H9 (cell line): Measurements from ENCODE around the gene SNAP25. TPM values are rescaled to one million over a fixed set of nuclear protein-coding genes. Genes with fewer than 3 reads are reported as not detected.
A peak's percentile ranks its signal among the peaks of the same experiment; 100 is the strongest.

Experiments
- DNase-seq: peaks from one replicate; pipeline ENCODE4 v3.0.0-alpha.2; 2017
- H2AFZ ChIP-seq: one replicate; pipeline ENCODE4 v1.6.1; 2013; ENCODE audit warnings: mild to moderate bottlenecking, low read length, control low read depth, moderate library complexity
- H2AK5ac ChIP-seq: 2 replicates; pipeline ENCODE4 v1.6.1; 2013; ENCODE audit warnings: low read length, control low read depth, mixed read lengths; ENCODE audit not compliant: insufficient read length
- H2BK120ac ChIP-seq: one replicate; pipeline ENCODE4 v1.6.1; 2013; ENCODE audit warnings: low read depth, mild to moderate bottlenecking, low read length, control low read depth, inconsistent platforms; ENCODE audit not compliant: poor library complexity, severe bottlenecking
- H2BK12ac ChIP-seq: 2 replicates; pipeline ENCODE4 v1.6.1; 2013; ENCODE audit warnings: low read length, control low read depth, mixed read lengths, low read depth; ENCODE audit not compliant: insufficient read length
- H2BK15ac ChIP-seq: 2 replicates; pipeline ENCODE4 v1.6.1; 2013; ENCODE audit warnings: low read depth, low read length, control low read depth
- H2BK20ac ChIP-seq: one replicate; pipeline ENCODE4 v1.6.1; 2013; ENCODE audit warnings: low read depth, mild to moderate bottlenecking, low read length, control low read depth, inconsistent platforms; ENCODE audit not compliant: poor library complexity, severe bottlenecking
- H2BK5ac ChIP-seq: 2 replicates; pipeline ENCODE4 v1.6.1; 2013; ENCODE audit warnings: low read length, control low read depth, mixed read lengths; ENCODE audit not compliant: insufficient read length
- H3K14ac ChIP-seq: 2 replicates; pipeline ENCODE4 v1.6.1; 2013; ENCODE audit warnings: low read length, control low read depth; ENCODE audit not compliant: insufficient read depth
- H3K18ac ChIP-seq: 2 replicates; pipeline ENCODE4 v1.6.1; 2013; ENCODE audit warnings: low read depth, mild to moderate bottlenecking, mixed read lengths, low read length, control low read depth; ENCODE audit not compliant: insufficient read length
- H3K23ac ChIP-seq: 2 replicates; pipeline ENCODE4 v1.6.1; 2013; ENCODE audit warnings: low read length, control low read depth, mixed read lengths, low read depth; ENCODE audit not compliant: insufficient read length
- H3K23me2 ChIP-seq: 2 replicates; pipeline ENCODE4 v1.6.1; 2013; ENCODE audit warnings: low read depth, mild to moderate bottlenecking, mixed read lengths, low read length, control low read depth; ENCODE audit not compliant: insufficient read length, poor library complexity, severe bottlenecking
- H3K27ac ChIP-seq: 2 replicates; pipeline ENCODE4 v1.5.1; 2013; ENCODE audit warnings: low read length, control low read depth, mixed read lengths, low read depth; ENCODE audit not compliant: insufficient read length
- H3K27me3 ChIP-seq: 2 replicates; pipeline ENCODE4 v1.6.1; 2013; ENCODE audit warnings: low read length, control low read depth, inconsistent platforms; ENCODE audit not compliant: insufficient read depth
- H3K4ac ChIP-seq: 2 replicates; pipeline ENCODE4 v1.6.1; 2013; ENCODE audit warnings: low read depth, mild to moderate bottlenecking, control low read depth, inconsistent platforms, low read length, moderate library complexity
- H3K4me1 ChIP-seq: 2 replicates; pipeline ENCODE4 v1.6.1; 2013; ENCODE audit warnings: low read length, control low read depth, inconsistent platforms; ENCODE audit not compliant: insufficient read depth
- H3K4me2 ChIP-seq: 2 replicates; pipeline ENCODE4 v1.6.1; 2013; ENCODE audit warnings: low read length, control low read depth, mixed read lengths; ENCODE audit not compliant: insufficient read length, insufficient read depth
- H3K56ac ChIP-seq: 2 replicates; pipeline ENCODE4 v1.6.1; 2013; ENCODE audit warnings: low read depth, mild to moderate bottlenecking, mixed read lengths, low read length, control low read depth; ENCODE audit not compliant: insufficient read length
- H3K79me1 ChIP-seq: 2 replicates; pipeline ENCODE4 v1.6.1; 2013; ENCODE audit warnings: low read depth, mild to moderate bottlenecking, moderate library complexity, low read length, control low read depth, inconsistent platforms; ENCODE audit not compliant: insufficient read depth, poor library complexity, severe bottlenecking
- H3K79me2 ChIP-seq: 2 replicates; pipeline ENCODE4 v1.6.1; 2013; ENCODE audit warnings: low read length, control low read depth, inconsistent platforms; ENCODE audit not compliant: insufficient read depth
- H3K9ac ChIP-seq: 2 replicates; pipeline ENCODE4 v1.6.1; 2013; ENCODE audit warnings: low read length, control low read depth, mixed read lengths; ENCODE audit not compliant: insufficient read length; ENCODE audit errors: extremely low read depth
- H3K9me3 ChIP-seq: one replicate; pipeline ENCODE4 v1.6.1; 2013; ENCODE audit warnings: low read depth, low read length, inconsistent platforms; ENCODE audit not compliant: control insufficient read depth
- H3T11ph ChIP-seq: one replicate; pipeline ENCODE4 v1.6.1; 2013; ENCODE audit warnings: mild to moderate bottlenecking, low read length, control low read depth, inconsistent platforms
- H4K20me1 ChIP-seq: one replicate; pipeline ENCODE4 v1.6.1; 2013; ENCODE audit not compliant: control insufficient read depth, insufficient read length, insufficient read depth
- H4K5ac ChIP-seq: 2 replicates; pipeline ENCODE4 v1.6.1; 2013; ENCODE audit warnings: low read depth, mild to moderate bottlenecking, mixed read lengths, low read length, control low read depth; ENCODE audit not compliant: insufficient read length
- H4K8ac ChIP-seq: replicated peaks from 2 replicates; pipeline ENCODE4 v1.6.1; 2013; ENCODE audit warnings: low read length, control low read depth, mixed read lengths, low read depth; ENCODE audit not compliant: insufficient read length
- H4K91ac ChIP-seq: 2 replicates; pipeline ENCODE4 v1.6.1; 2013; ENCODE audit warnings: low read depth, mild to moderate bottlenecking, moderate library complexity, mixed read lengths, low read length, control low read depth; ENCODE audit not compliant: insufficient read length
- H3K27ac Mint-ChIP-seq, 3 experiments: 2 replicates in 2 of 3; 3 replicates in 1 of 3; pipeline ENCODE4 v1.8.0; 2020 to 2021; ENCODE audit warnings: mixed read lengths in 3 of 3, mild to moderate bottlenecking in 1 of 3, moderate library complexity in 1 of 3
- H3K27me3 Mint-ChIP-seq: 2 replicates; pipeline ENCODE4 v1.8.0; 2021; ENCODE audit warnings: low read depth, mild to moderate bottlenecking, moderate library complexity, mixed read lengths
- H3K36me3 Mint-ChIP-seq, 3 experiments: 2 replicates in 2 of 3; 3 replicates in 1 of 3; pipeline ENCODE4 v1.8.0; 2020 to 2021; ENCODE audit warnings: low read depth in 3 of 3, mixed read lengths in 3 of 3; ENCODE audit not compliant: insufficient read depth in 1 of 3
- H3K4me1 Mint-ChIP-seq, 2 experiments: 2 replicates each; pipeline ENCODE4 v1.8.0; 2020; ENCODE audit warnings: mixed read lengths in 2 of 2
- H3K4me3 Mint-ChIP-seq, 2 experiments: 2 replicates in 1 of 2; 3 replicates in 1 of 2; pipeline ENCODE4 v1.8.0; 2020 to 2021; ENCODE audit warnings: mild to moderate bottlenecking in 2 of 2, mixed read lengths in 2 of 2, moderate library complexity in 1 of 2
- H3K9me3 Mint-ChIP-seq, 2 experiments: 2 replicates in 1 of 2; 3 replicates in 1 of 2; pipeline ENCODE4 v1.8.0; 2020; ENCODE audit warnings: mild to moderate bottlenecking in 2 of 2, mixed read lengths in 2 of 2, moderate library complexity in 1 of 2
- WGBS: extraction: QIAGEN DNeasy Blood & Tissue Kit; methylation state at CpG from one replicate; pipeline ENCODE4 v1.1.7; 2013; ENCODE audit warnings: missing lambda C conversion rate, low lambda C conversion rate, mixed read lengths; ENCODE audit not compliant: insufficient read length; ENCODE audit errors: extremely low coverage; 5-methylcytosine and 5-hydroxymethylcytosine counted together
- long read RNA-seq: library from polyadenylated mRNA; unstranded; transcript quantifications from one replicate; pipeline ENCODE4 v2.0.0, GENCODE V29; 2020
- total RNA-seq: library from RNA; stranded (reverse); gene quantifications from 2 replicates; pipeline ENCODE4 v1.2.1, GENCODE V29; 2021
- TF ChIP-seq, protein P1 (sequence below): fragments of 200-600 bp; sonication (generic); conservative IDR thresholded peaks from 3 replicates; pipeline ENCODE4 v1.8.0; 2021; ENCODE audit warnings: antibody characterized with exemption, mild to moderate bottlenecking

SNAP25 gene
- total RNA-seq, result 0.13 and 0.35 TPM in 2 replicates
- long read RNA-seq, transcript SNAP25-202 (8 exons, 2,050 nt), result major isoform, 6 of 6 reads
- long read RNA-seq, partial matches to known transcripts, result 0 of 6 reads
- long read RNA-seq, other reads (novel, unspliced or antisense), result 0 of 6 reads

DNA sequence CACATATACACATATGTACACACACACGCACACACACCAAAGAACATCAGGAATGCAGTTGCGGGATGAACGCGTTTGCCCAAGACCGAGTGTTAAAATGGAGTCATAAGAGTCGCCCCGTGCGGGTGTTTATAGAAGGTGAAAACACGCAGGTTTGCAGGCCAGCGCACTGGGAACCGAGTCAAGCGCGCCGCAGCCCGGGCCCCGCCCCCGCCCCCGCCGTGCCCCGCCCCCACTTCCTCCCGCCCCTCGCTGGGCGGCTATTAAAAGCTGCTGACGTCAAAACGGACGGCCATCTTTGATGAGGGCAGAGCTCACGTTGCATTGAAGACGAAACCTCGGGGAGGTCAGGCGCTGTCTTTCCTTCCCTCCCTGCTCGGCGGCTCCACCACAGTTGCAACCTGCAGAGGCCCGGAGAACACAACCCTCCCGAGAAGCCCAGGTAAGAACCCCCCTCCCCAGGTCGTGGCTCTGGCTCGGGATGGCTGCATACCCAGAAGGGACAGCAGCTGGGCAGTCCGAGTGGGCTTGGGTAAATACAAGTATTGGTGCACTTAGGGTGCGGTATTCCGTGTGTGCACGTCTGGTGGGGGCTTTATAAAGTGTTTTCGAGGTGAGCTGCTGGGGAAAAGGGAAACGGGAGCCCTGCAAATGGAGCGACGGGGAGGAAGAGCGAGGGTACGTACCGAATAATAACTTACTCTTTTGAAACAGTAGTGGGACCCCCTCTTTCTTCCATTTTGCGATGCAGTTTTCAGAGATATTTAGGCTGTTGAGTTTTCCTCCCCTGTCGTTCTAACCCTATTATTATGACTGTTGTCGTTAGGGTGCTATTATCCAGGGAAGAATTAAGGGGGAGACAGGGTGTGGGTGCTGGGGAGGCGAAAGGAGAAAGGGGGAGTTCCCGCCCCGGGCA is at the start of gene SNAP25:
SNAP25 (plus strand) TSS at position 295 of the 916 bp plus-strand sequence. CDS start 56,662 bp downstream, outside the sequence.
- WGBS, result no CpG with 5 or more reads among the region's 53 CpGs
- H3K36me3 Mint-ChIP-seq, result no peaks in the 10 kb centered on the region
- H3K23me2 ChIP-seq, result peaks cover 13% of the 10 kb centered on the region
- no peaks in the 10 kb centered on the region for H3K9me3 Mint-ChIP-seq
- H3K27ac Mint-ChIP-seq, result peak within 1 kb of the TSS; percentile 36 to 73 (median 50); a peak in 5 of 7 replicates
- peak; percentile 90 for DNase-seq
- H3K27me3 Mint-ChIP-seq, result peaks cover 63% of the 10 kb centered on the region
- H2BK5ac ChIP-seq, result no peak within 1 kb of the TSS
- H3K9ac ChIP-seq, result no peak within 1 kb of the TSS
- no peak within 1 kb of the TSS for H2AK5ac ChIP-seq
- no peak within 1 kb of the TSS for H2BK120ac ChIP-seq
- H3T11ph ChIP-seq, result no peak within 1 kb of the TSS
- no peaks in the 10 kb centered on the region for H3K79me2 ChIP-seq
- H4K91ac ChIP-seq, result no peak within 1 kb of the TSS
- H3K4me2 ChIP-seq, result peak within 1 kb of the TSS; percentile 83
- no peaks in the 10 kb centered on the region for H3K9me3 ChIP-seq
- H2BK15ac ChIP-seq, result no peak within 1 kb of the TSS
- H3K4me1 ChIP-seq, result 0 out of 2 replicates have a peak, but pooled peaks cover 2% of the 10 kb centered on the region
- H3K56ac ChIP-seq, result no peak within 1 kb of the TSS
- TF ChIP-seq, protein P1, sequence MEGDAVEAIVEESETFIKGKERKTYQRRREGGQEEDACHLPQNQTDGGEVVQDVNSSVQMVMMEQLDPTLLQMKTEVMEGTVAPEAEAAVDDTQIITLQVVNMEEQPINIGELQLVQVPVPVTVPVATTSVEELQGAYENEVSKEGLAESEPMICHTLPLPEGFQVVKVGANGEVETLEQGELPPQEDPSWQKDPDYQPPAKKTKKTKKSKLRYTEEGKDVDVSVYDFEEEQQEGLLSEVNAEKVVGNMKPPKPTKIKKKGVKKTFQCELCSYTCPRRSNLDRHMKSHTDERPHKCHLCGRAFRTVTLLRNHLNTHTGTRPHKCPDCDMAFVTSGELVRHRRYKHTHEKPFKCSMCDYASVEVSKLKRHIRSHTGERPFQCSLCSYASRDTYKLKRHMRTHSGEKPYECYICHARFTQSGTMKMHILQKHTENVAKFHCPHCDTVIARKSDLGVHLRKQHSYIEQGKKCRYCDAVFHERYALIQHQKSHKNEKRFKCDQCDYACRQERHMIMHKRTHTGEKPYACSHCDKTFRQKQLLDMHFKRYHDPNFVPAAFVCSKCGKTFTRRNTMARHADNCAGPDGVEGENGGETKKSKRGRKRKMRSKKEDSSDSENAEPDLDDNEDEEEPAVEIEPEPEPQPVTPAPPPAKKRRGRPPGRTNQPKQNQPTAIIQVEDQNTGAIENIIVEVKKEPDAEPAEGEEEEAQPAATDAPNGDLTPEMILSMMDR, result no peak
- peak within 1 kb of the TSS; percentile 50; the same call in 1 of the 2 replicates for H3K14ac ChIP-seq
- no peak within 1 kb of the TSS for H3K23ac ChIP-seq
- H4K5ac ChIP-seq, result no peak within 1 kb of the TSS
- H2BK20ac ChIP-seq, result no peak within 1 kb of the TSS
- H3K18ac ChIP-seq, result peak within 1 kb of the TSS; percentile 31
- no peaks in the 10 kb centered on the region for H3K79me1 ChIP-seq
- no peak within 1 kb of the TSS for H2BK12ac ChIP-seq
- no peaks in the 10 kb centered on the region; the same call in 1 of the 2 replicates for H3K27me3 ChIP-seq
- peaks cover 3% of the 10 kb centered on the region for H4K20me1 ChIP-seq
- peak within 1 kb of the TSS; percentile 77 to 95 for H3K4me3 Mint-ChIP-seq
- peak within 1 kb of the TSS; percentile 2 for H2AFZ ChIP-seq
- no peak within 1 kb of the TSS for H4K8ac ChIP-seq
- no peak within 1 kb of the TSS for H3K4ac ChIP-seq
- peaks cover 14 to 20% of the 10 kb centered on the region in 2 experiments for H3K4me1 Mint-ChIP-seq
- H3K27ac ChIP-seq, result no peak within 1 kb of the TSS
